GM21723 (cell line): ENCODE data around the gene IZUMO1.
"Not testable (repeated sequence)": the region's sequence is repeated elsewhere in the genome, so short reads cannot be mapped to it uniquely, and the experiment has no call there.

Source experiments
- ATAC-seq: cut with Tn5 transposase; IDR thresholded peaks from one replicate; pipeline ENCODE4 v1.9.1; 2021; ENCODE audit warnings: mild to moderate bottlenecking, moderate library complexity; ENCODE audit not compliant: unreplicated experiment

IZUMO1 gene

GRCh38 chr19:48746738-48747575 lies at the start of gene IZUMO1:
TSS of gene IZUMO1 (minus strand) at chr19:48746909. CDS start at chr19:48745859, 1,050 bp downstream.
- ATAC-seq, result no peak

- no peak for ATAC-seq
Observed at GRCh38 chr19:48795685-48796070, 49.0 kb upstream of the IZUMO1 start.

GRCh38 chr19:48795055-48795684 lies 48.5 kb upstream of the IZUMO1 start:
- ATAC-seq, result peak; percentile 72

- no peak for ATAC-seq
Observed at GRCh38 chr19:48794291-48794690, 47.6 kb upstream of the IZUMO1 start.

GRCh38 chr19:48793271-48793670 lies 46.6 kb upstream of the IZUMO1 start:
- no peak for ATAC-seq

- not testable (repeated sequence) for ATAC-seq
Observed at GRCh38 chr19:48787331-48787730, 40.6 kb upstream of the IZUMO1 start.

- not testable (repeated sequence) for ATAC-seq
Observed at GRCh38 chr19:48786422-48786821, 39.7 kb upstream of the IZUMO1 start.

GRCh38 chr19:48784527-48784926 lies 37.8 kb upstream of the IZUMO1 start:
- ATAC-seq, result no peak

- ATAC-seq, result no peak
Observed at GRCh38 chr19:48780631-48781391, 34.1 kb upstream of the IZUMO1 start.

GRCh38 chr19:48779636-48780035 lies 32.9 kb upstream of the IZUMO1 start:
- no peak for ATAC-seq

- ATAC-seq, result no peak
Observed at GRCh38 chr19:48777720-48778119, 31.0 kb upstream of the IZUMO1 start.

- no peak for ATAC-seq
Observed at GRCh38 chr19:48777139-48777538, 30.4 kb upstream of the IZUMO1 start.

- ATAC-seq, result no peak
Observed at GRCh38 chr19:48772503-48772953, 25.8 kb upstream of the IZUMO1 start.

- no peak for ATAC-seq
Observed at GRCh38 chr19:48770734-48771472, 24.2 kb upstream of the IZUMO1 start.

GRCh38 chr19:48770266-48770665 lies 23.6 kb upstream of the IZUMO1 start:
- no peak for ATAC-seq

GRCh38 chr19:48768994-48769713 lies 22.4 kb upstream of the IZUMO1 start:
- ATAC-seq, result no peak

- ATAC-seq, result not testable (repeated sequence)
Observed at GRCh38 chr19:48768171-48768753, 21.6 kb upstream of the IZUMO1 start.

- not testable (repeated sequence) for ATAC-seq
Observed at GRCh38 chr19:48765816-48766215, 19.1 kb upstream of the IZUMO1 start.

GRCh38 chr19:48760504-48761205 lies 13.9 kb upstream of the IZUMO1 start:
- ATAC-seq, result no peak
